Mucosa of descending colon (tissue), 3 donors: ENCODE results near the gene FOXP1. TPM values are rescaled to one million over a fixed set of nuclear protein-coding genes. Genes with fewer than 3 reads are reported as not detected.

Experiments
- ATAC-seq: fragments of 200-7000 bp; cut with Tn5 transposase; one replicate; pipeline ENCODE4 v1.9.1; 2020; ENCODE audit warnings: mild to moderate bottlenecking, moderate library complexity
- DNase-seq, 3 donors: peaks; one replicate each; pipeline ENCODE4 v3.0.0-alpha.2; 2020
- H3K36me3 ChIP-seq: fragments of 200-600 bp; one replicate; pipeline ENCODE4 v1.8.0; 2021; ENCODE audit warnings: low read depth, mild to moderate bottlenecking
- H3K4me1 ChIP-seq: fragments of 200-600 bp; one replicate; pipeline ENCODE4 v1.8.0; 2021; ENCODE audit warnings: low read depth, mild to moderate bottlenecking
- H3K4me3 ChIP-seq: fragments of 200-600 bp; one replicate; pipeline ENCODE4 v1.8.0; 2021; ENCODE audit warnings: mild to moderate bottlenecking
- H3K9me3 ChIP-seq: fragments of 200-600 bp; one replicate; pipeline ENCODE4 v1.8.0; 2021; ENCODE audit warnings: mild to moderate bottlenecking
- intact Hi-C, 2 donors: fragments of 100-400 bp; cut with DNase I in 1 of 2; cut with micrococcal nuclease in 1 of 2; formaldehyde crosslinking; loops; one replicate each; pipeline versions ENCODE4 v1.11.0 to v1.11.1; 2022; cut with DNase I, micrococcal nuclease
- total RNA-seq, 3 donors: library from RNA; stranded (reverse); fragmentation: NEBNext Ultra II Directional in 2 of 3; extraction: Animal tissue kit (Norgen Biotek cat#: 25700) in 2 of 3; gene quantifications; one replicate each; pipeline versions ENCODE4 v1.2.1 to v1.2.4, GENCODE V29; 2021 to 2023
- TF ChIP-seq, protein P1 (sequence below): fragments of 200-600 bp; IDR thresholded peaks from one replicate; pipeline ENCODE4 v1.8.0; 2022; ENCODE audit warnings: antibody characterized with exemption, mild to moderate bottlenecking
- donor health status: DM: no; HTN: no; CAD: no; lungs with moderate emphysema.
- donor health status: DM: no; HTN: no; CAD: no.
- donor health status: DM: no; HTN: yes; CAD: no.

Gene FOXP1
- total RNA-seq, 3 donors from 2014 or later: 133 to 217 (median 214) TPM

DNA sequence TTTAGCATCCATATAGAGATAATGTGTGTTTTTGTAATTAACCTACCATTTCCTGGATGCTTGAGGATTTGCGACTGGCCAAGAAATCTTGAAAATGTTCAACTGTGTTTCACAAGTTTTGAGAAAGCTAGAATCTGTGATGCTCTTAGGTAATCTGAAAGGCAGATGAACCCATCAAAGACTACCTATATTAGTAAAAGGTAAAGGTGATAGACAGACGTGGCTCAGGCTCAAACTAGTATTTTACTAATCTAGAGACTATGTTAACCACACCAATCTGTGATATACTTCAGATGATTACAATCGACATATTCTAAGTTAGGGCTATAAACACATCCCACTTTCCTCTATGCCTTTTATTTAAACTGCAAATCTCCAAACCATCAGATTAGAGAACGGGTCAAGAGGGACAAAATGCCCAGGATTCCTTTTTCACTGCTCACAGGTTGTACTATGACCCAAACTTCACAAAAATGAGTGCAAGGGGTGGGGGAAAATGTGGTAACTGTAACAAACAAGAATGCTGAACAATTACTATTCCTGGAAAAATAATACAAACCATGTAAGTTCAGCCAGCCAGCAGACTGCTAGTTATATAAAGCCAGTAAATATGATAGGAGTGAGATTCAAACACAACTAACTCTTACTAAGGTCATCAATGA, 295.1 kb downstream of the FOXP1 start:
- TF ChIP-seq, protein P1, sequence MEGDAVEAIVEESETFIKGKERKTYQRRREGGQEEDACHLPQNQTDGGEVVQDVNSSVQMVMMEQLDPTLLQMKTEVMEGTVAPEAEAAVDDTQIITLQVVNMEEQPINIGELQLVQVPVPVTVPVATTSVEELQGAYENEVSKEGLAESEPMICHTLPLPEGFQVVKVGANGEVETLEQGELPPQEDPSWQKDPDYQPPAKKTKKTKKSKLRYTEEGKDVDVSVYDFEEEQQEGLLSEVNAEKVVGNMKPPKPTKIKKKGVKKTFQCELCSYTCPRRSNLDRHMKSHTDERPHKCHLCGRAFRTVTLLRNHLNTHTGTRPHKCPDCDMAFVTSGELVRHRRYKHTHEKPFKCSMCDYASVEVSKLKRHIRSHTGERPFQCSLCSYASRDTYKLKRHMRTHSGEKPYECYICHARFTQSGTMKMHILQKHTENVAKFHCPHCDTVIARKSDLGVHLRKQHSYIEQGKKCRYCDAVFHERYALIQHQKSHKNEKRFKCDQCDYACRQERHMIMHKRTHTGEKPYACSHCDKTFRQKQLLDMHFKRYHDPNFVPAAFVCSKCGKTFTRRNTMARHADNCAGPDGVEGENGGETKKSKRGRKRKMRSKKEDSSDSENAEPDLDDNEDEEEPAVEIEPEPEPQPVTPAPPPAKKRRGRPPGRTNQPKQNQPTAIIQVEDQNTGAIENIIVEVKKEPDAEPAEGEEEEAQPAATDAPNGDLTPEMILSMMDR: no peak
- DNase-seq: no peak
- H3K36me3 ChIP-seq: no peaks in the 10 kb centered on the region
- ATAC-seq: no peak
- H3K4me1 ChIP-seq: no peaks in the 10 kb centered on the region
- no peaks in the 10 kb centered on the region for H3K9me3 ChIP-seq
- no peak overlapping the region for H3K4me3 ChIP-seq
- intact Hi-C loops: no loop called here

- DNase-seq (no peak), ATAC-seq (no peak)
- no peaks in the 10 kb centered on the region for H3K36me3 ChIP-seq
- no peak overlapping the region for H3K4me3 ChIP-seq
- intact Hi-C loops: no loop called here
- TF ChIP-seq, protein P1: no peak
- no peaks in the 10 kb centered on the region for H3K4me1 ChIP-seq
- no peaks in the 10 kb centered on the region for H3K9me3 ChIP-seq
Observed at GRCh38 chr3:71285086-71285485, 298.4 kb downstream of the FOXP1 start.

- H3K36me3 ChIP-seq: no peaks in the 10 kb centered on the region
- no peak overlapping the region for H3K4me3 ChIP-seq
- ATAC-seq: no peak
- intact Hi-C loops: no loop called here
- no peaks in the 10 kb centered on the region for H3K9me3 ChIP-seq
- TF ChIP-seq, protein P1: no peak
- H3K4me1 ChIP-seq: no peaks in the 10 kb centered on the region
- DNase-seq: no peak
Observed at GRCh38 chr3:71282976-71283375, 300.6 kb downstream of the FOXP1 start.

DNA sequence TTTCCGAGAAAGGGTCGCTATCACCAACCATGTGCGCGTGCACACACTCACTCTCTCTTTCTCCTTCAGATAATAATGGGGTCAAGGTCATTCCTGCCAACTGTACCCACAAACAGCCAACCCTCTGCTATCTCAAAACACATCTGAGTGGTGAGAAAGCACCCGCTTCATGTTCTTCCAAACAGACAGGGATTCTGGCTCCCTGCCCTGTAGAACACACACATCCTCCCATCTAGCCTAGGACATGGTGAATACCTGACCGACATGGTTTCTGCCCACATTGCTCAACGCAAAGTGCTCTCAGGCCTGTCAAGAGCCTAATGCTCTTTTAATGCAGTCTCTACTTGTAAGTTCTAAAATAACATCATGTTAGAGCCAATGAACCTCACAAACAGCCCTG, 302.2 kb downstream of the FOXP1 start:
- DNase-seq (no peak), ATAC-seq (no peak)
- TF ChIP-seq, protein P1: no peak
- no peaks in the 10 kb centered on the region for H3K36me3 ChIP-seq
- no peak overlapping the region for H3K4me3 ChIP-seq
- H3K9me3 ChIP-seq: no peaks in the 10 kb centered on the region
- intact Hi-C loops: no loop called here
- no peaks in the 10 kb centered on the region for H3K4me1 ChIP-seq

- no peaks in the 10 kb centered on the region for H3K9me3 ChIP-seq
- no peak for ATAC-seq
- no peaks in the 10 kb centered on the region for H3K4me1 ChIP-seq
- H3K36me3 ChIP-seq: no peaks in the 10 kb centered on the region
- no peak for DNase-seq
- TF ChIP-seq, protein P1: no peak
- intact Hi-C loops: no loop called here
- no peak overlapping the region for H3K4me3 ChIP-seq
Observed at GRCh38 chr3:71277341-71277740, 306.2 kb downstream of the FOXP1 start.

GRCh38 chr3:71276531-71276930, 307.0 kb downstream of the FOXP1 start:
- DNase-seq (no peak), ATAC-seq (no peak)
- no peak overlapping the region for H3K4me3 ChIP-seq
- H3K36me3 ChIP-seq: no peaks in the 10 kb centered on the region
- H3K9me3 ChIP-seq: no peaks in the 10 kb centered on the region
- intact Hi-C loops: no loop called here
- TF ChIP-seq, protein P1: no peak
- no peaks in the 10 kb centered on the region for H3K4me1 ChIP-seq
